Activated effector memory CD4-positive, alpha-beta T cell treated with Interleukin-2 at 50 U/mL for 16 hours (primary cell): ENCODE data around the gene C1D.
"Not testable (repeated sequence)": the region's sequence is repeated elsewhere in the genome, so short reads cannot be mapped to it uniquely, and the experiment has no call there.

Experiments
- DNase-seq: peaks from one replicate; pipeline ENCODE4 v3.0.0-alpha.2; 2020

C1D gene

DNA sequence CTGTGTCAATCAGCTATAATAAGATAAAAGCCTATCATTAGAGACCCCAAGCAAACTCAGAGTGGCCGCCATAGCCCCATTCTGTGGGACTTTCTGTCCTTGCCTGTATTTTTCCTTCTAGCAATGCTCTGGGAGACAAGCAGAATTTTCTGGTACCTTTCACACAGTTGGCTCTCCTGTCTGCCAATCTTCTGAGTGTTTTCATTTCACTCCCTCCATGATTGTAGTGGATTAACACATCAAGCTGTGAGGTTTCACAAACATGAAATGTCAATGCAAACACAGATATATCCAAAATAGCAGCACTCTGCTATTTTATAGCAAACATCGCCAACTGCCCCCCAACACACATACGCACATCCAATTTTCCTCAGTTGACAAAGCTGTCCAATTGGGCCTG is 64.9 kb downstream of the C1D start:
- DNase-seq: no peak

GRCh38 chr2:67997528-67997900 is 65.3 kb downstream of the C1D start:
- no peak for DNase-seq

DNA sequence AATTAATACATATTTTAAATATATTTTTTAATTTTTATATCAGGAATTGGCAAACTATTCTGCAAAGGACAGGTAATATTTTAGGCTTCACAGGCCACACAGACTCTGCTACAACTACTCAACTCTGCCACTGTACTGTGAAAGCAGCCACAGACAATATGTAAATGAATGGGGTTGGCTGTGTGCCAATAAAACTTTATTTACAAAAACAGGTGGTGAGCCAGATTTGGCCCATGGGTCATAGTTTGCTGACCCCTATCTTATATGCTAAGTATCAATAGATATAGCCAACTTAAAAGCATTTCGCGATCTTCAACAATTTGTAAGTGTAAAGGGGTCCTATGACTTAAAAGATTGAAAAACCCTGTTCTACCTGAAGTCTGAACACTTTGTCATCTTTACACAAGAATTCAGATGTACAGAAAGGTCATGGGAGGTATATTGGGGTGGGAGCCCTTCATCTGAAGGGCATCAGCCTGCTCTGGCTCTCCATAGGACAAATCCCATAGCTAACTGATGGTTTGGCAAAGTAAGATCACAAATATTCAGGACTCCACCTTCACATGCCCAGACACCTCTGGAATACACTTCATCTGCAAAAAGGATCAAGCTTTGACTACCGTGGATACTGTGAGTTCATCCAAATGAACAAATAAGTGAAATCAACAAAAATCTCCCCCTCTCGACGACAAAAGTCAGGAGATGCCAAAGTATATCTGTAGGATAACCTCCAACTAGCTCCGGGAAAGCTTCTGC is 65.9 kb downstream of the C1D start:
- no peak for DNase-seq

DNA sequence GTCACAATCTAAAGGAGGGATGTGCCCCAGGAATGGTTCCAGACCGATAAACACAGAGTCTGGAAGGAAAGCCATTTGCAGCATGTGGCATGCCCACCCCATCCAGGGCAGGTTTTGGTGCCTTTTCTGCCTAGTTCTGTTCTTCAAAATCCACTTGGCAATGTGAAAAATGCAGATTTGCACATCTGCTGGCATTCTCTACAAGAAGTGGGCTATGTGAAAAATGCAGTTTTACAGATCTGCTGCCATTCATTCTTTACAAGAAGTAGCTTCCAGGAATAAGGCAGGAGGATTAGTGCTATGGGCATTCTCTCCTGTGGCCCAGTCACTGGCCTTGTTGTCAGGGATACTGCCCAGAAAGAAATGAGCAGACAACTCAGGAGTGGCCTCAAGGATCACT is 68.1 kb downstream of the C1D start:
- DNase-seq: no peak

GRCh38 chr2:67994069-67994468 is 68.7 kb downstream of the C1D start:
- not testable (repeated sequence) for DNase-seq

GRCh38 chr2:67993329-67993728 is 69.5 kb downstream of the C1D start:
- no peak for DNase-seq

GRCh38 chr2:67991456-67991855 is 71.3 kb downstream of the C1D start:
- no peak for DNase-seq
